Urinary bladder (tissue), 4 donors: Measurements from ENCODE around the gene ACP6. TPM values are rescaled to one million over a fixed set of nuclear protein-coding genes. Genes with fewer than 3 reads are reported as not detected.

Experiments used
- DNase-seq: peaks from one replicate; pipeline ENCODE4 v3.0.0-alpha.2; 2015; ENCODE audit errors: extremely low spot score
- H3K27ac ChIP-seq: one replicate; pipeline ENCODE4 v1.5.1; 2013; ENCODE audit warnings: low read depth, mild to moderate bottlenecking, moderate library complexity
- H3K36me3 ChIP-seq: one replicate; pipeline ENCODE4 v1.6.1; 2013; ENCODE audit warnings: mild to moderate bottlenecking, moderate library complexity; ENCODE audit not compliant: insufficient read depth
- H3K4me1 ChIP-seq: one replicate; pipeline ENCODE4 v1.6.1; 2013; ENCODE audit warnings: mild to moderate bottlenecking, moderate library complexity; ENCODE audit not compliant: insufficient read depth
- H3K4me3 ChIP-seq: one replicate; pipeline ENCODE4 v1.5.1; 2013; ENCODE audit warnings: low read depth, low read length
- WGBS: extraction: QIAGEN DNeasy Blood & Tissue Kit; methylation state at CpG from one replicate; pipeline ENCODE4 v1.1.7; 2013; 5-methylcytosine and 5-hydroxymethylcytosine counted together
- polyA plus RNA-seq: library from polyadenylated mRNA; stranded (reverse); fragments of 200-250 nt; gene quantifications from one replicate; pipeline ENCODE4 v1.2.3, GENCODE V29; 2013
- small RNA-seq: library from RNA; depleted of rRNA; stranded (forward); fragments of <200 nt; gene quantifications from one replicate; pipeline ENCODE3, GENCODE V24; 2014
- total RNA-seq: library from RNA; depleted of rRNA; stranded (reverse); fragments of >200 nt; gene quantifications from one replicate; pipeline ENCODE4 v1.2.3, GENCODE V29; 2014
- donor health status: healthy with polysubstance abuse.
- donor health status: healthy.

Gene ACP6
- total and polyA plus RNA-seq, 2 donors, result 10.2 to 15.7 TPM

DNA sequence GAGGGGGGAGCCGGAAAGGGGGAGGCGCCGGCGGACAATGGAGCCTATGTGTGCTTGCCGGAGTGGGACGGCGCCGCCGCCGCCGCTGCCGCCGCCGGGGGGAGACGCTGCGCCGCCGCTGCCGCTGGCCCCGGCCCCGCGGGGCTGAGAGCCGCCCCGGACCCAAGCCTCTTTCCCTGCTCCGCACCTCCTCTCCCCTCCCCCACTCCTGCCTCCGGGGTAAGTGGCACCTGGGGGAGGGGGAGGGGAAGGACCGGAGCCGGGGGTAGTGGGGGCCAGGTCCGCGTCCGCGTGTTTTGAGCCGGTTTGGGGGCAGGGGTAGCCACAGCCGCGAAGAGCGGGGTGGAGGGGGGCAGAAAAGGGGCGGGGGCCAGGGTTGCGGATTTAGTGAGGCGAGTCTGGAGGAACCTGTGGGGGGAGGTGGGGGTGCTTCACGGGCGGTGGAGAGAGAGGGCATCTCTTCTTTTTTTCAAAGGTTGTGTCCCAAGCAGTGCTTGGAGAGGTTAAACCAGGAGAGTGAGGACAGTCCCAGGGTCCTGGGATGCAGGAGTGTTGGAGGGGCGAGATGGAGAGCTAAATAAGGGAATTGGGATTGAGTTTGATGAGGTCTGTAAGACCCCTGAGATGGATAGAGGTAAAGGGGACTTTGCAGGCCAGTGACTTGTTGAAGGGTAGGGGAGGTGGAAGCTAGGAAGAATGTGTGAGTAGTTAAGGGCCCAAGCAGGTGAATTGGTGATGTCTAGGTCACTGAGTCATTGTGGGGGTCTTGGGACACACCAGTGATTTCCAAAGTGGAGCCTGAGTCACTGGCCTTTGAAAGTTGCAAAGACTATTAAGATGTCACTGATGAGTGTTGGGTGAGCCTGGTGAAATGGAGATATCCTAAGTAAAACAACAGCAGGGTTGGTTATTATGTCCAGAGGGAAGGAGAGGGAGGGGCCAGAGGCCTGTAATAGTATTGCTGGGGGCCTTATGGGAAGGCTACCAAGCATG, 69.9 kb downstream of the ACP6 start:
- Histone ChIP-seq H3K4me1 (peaks cover 5% of the 10 kb centered on the region), H3K36me3 (no peaks in the 10 kb centered on the region), H3K27ac (no peak overlapping the region), H3K4me3 (peak overlapping the region; percentile 97)
- under 1% methylated on average over 42 of the region's 42 CpGs for WGBS
- DNase-seq, result no peak

DNA sequence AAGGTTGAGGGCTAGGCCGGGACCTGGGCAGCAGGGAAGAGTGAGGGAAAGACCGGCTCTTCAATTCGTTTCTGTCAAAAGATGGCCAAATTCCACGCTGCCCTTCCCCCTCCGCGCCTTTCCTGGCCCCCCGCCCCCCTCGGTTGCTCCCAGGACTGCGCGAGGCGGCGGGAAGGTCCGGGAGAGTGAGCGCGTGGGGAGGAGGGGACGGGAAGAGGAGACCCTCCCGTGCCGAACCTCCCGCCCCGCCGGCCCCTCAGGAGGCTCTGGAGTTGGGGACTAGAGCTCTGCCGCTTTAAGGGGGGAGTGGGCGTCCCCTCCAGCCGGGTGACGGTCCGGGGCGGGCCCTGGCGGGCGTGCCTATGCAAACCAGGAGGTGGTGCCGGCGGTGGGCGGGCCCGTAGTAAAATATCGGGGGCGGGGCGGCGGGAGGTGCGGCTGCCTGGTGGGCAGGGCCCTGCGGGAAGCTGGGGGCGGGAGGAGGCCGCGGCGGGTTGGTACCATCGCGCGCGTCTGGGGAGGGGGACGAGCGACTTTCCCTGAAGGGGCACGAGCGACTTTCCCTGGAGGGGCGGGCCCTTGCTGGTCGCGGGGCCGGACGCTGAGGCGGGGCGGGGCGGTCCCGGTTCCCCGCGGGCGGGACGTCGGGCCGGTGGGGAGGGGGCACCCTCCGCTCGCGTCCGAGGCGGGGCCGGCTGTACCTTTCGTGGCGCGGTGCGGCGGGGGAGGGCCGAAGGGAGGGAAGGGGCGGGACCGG, 70.8 kb downstream of the ACP6 start:
- H3K4me3 ChIP-seq, result peak overlapping the region; percentile 97
- peak overlapping the region; percentile 86 for H3K27ac ChIP-seq
- peaks cover 5% of the 10 kb centered on the region for H3K4me1 ChIP-seq
- WGBS, result under 1% methylated on average over 79 of the region's 80 CpGs
- no peaks in the 10 kb centered on the region for H3K36me3 ChIP-seq
- DNase-seq, result peak; percentile 88

DNA sequence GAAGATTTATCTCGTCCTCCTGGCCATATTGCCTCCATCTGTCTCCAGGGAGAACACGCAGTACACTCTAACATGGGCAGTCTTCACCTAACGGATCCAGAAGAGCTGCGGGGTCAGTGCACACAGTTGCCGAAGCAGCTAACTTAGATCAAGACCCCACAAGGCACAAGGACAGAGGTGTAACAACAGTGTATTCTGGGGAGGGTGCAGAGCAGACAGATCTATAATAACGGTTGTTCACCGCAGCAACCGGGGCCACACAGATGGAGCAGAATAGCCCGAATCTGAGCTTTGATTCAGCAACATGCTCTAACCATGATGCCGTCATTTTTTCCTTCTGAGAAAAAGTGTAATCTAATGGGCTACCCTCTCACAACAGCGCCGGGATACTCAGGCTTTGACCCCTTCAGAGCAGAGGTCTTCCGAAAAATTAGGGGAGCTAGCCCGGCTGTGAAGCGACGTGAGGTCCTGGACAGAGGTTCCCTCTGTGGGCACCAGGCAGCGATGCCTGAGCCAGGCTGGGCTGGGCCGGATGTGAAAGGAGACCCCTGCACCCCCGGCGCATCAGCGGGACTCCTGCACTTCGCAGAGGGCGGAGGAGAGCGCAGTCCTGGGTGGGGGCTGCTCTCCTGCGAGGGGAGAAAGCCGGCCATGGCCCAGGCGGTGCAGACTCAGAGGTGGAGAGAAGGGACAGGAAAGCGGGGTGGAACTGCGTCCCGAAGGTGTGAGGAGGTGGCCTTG, 71.5 kb downstream of the ACP6 start:
- Histone ChIP-seq H3K27ac (peak overlapping the region; percentile 86), H3K4me1 (peaks cover 5% of the 10 kb centered on the region), H3K4me3 (peak overlapping the region; percentile 97), H3K36me3 (no peaks in the 10 kb centered on the region)
- peak; percentile 39 for DNase-seq
- WGBS, result 3% methylated on average over 30 of the region's 30 CpGs

DNA sequence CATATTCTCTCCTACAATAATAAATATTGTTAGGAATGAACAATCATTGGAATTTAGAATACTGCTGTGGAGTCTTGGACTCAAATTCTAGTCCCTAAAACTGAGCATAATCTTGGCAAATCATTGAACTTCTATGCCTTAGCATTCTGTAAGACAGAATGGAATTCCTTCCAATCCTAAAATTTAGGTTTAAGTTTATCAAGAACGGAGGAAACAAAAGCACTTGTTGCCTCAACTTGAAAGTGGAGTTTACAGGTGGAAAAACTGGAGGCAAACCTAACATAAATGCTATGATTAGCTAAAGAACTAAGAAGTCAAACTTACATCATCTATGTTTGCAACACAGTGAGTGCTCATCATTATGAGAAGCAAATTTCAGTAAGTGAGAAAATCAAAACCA, 73.3 kb downstream of the ACP6 start:
- no peaks in the 10 kb centered on the region for H3K36me3 ChIP-seq
- DNase-seq, result no peak
- H3K4me3 ChIP-seq, result no peak overlapping the region
- H3K4me1 ChIP-seq, result peaks cover 3% of the 10 kb centered on the region
- 85% methylated on average over 1 of the region's 1 CpG for WGBS
- no peak overlapping the region for H3K27ac ChIP-seq

Small RNAs within 50 kb of the gene (small RNA-seq; reads per million reads assigned to genes)
- gene RN7SL261P, result not detected

Other genes starting within 250 kb of the ACP6 start
- 8.7 TPM for gene BCL9, start 129.0 kb downstream of the ACP6 start, total RNA-seq
- gene BCL9, start 129.0 kb downstream of the ACP6 start, polyA plus RNA-seq, result 19.2 TPM
- gene GJA5, start 90.1 kb upstream of the ACP6 start, total RNA-seq, result 16.3 TPM
- 14.9 TPM for gene GJA5, start 90.1 kb upstream of the ACP6 start, polyA plus RNA-seq
- gene GJA8, start 232.3 kb upstream of the ACP6 start, total RNA-seq, result not detected
- gene GJA8, start 232.3 kb upstream of the ACP6 start, polyA plus RNA-seq, result not detected